ES-I3 (cell line): Measurements from ENCODE around the gene VN1R2.
"Not testable (repeated sequence)": the region's sequence is repeated elsewhere in the genome, so short reads cannot be mapped to it uniquely, and the experiment has no call there.

ENCODE experiments used
- H3K36me3 ChIP-seq: 2 replicates; pipeline ENCODE4 v1.6.1; 2013; ENCODE audit warnings: mild to moderate bottlenecking, low read length, control low read depth, moderate library complexity; ENCODE audit not compliant: insufficient read depth
- H3K4me1 ChIP-seq: 2 replicates; pipeline ENCODE4 v1.6.1; 2013; ENCODE audit warnings: mild to moderate bottlenecking, control low read depth, low read length; ENCODE audit not compliant: insufficient read depth
- H3K9ac ChIP-seq: 2 replicates; pipeline ENCODE4 v1.6.1; 2013; ENCODE audit warnings: low read depth, mild to moderate bottlenecking, low read length, moderate library complexity
- H3K9me3 ChIP-seq: 2 replicates; pipeline ENCODE4 v1.6.1; 2013; ENCODE audit warnings: mild to moderate bottlenecking, low read length, moderate library complexity; ENCODE audit not compliant: control insufficient read depth, insufficient read depth

The VN1R2 gene, protein sequence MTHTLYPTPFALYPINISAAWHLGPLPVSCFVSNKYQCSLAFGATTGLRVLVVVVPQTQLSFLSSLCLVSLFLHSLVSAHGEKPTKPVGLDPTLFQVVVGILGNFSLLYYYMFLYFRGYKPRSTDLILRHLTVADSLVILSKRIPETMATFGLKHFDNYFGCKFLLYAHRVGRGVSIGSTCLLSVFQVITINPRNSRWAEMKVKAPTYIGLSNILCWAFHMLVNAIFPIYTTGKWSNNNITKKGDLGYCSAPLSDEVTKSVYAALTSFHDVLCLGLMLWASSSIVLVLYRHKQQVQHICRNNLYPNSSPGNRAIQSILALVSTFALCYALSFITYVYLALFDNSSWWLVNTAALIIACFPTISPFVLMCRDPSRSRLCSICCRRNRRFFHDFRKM

DNA sequence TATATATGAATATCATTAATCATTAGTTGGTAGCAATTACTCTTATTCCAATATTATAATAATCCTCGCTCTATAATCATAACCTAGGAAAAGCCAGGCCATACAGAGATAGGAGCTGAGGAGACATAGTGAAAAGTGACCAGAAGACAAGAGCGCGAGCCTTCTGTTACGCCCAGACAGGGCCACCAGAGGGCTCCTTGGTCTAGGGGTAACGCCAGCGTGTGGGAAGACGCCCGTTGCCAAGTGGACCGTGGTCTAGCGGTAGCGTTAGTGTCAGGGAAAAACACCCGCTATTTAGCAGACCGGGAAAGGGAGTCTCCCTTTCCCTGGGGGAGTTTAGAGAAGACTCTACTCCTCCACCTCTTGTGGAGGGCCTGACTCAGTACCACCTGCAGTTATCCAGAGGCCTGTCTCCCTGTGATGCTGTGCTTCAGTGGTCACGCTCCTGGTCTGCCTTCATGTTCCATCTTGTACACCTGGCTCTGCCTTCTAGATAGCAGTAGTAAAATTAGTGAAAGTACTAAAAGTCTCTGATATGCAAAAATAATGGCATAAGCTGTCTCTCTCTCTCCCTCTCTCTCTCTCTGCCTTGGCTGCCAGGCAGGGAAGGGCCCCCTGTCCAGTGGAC is at the start of gene VN1R2:
Gene VN1R2 (plus strand): TSS at position 578 of the 628 bp plus-strand sequence. CDS start 84 bp downstream, outside the sequence.
- not testable (repeated sequence) for H3K9ac ChIP-seq, H3K4me1 ChIP-seq, H3K9me3 ChIP-seq, H3K36me3 ChIP-seq

DNA sequence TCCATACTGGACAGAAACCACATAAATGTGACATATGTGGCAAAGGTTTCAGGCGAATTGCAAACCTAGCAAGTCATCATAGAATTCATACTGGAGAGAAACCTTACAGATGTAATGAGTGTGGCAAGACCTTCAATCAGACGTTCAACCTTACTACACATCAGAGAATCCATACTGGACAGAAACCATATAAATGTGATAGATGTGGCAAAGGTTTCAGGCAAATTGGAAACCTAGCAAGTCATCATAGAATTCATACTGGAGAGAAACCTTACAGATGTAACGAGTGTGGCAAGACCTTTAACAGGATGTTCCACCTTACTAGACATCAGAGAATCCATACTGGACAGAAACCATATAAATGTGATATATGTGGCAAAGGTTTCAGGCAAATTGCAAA is 46.5 kb upstream of the VN1R2 start:
- not testable (repeated sequence) for H3K36me3 ChIP-seq, H3K4me1 ChIP-seq, H3K9ac ChIP-seq
- peaks cover 16% of the 10 kb centered on the region for H3K9me3 ChIP-seq

DNA sequence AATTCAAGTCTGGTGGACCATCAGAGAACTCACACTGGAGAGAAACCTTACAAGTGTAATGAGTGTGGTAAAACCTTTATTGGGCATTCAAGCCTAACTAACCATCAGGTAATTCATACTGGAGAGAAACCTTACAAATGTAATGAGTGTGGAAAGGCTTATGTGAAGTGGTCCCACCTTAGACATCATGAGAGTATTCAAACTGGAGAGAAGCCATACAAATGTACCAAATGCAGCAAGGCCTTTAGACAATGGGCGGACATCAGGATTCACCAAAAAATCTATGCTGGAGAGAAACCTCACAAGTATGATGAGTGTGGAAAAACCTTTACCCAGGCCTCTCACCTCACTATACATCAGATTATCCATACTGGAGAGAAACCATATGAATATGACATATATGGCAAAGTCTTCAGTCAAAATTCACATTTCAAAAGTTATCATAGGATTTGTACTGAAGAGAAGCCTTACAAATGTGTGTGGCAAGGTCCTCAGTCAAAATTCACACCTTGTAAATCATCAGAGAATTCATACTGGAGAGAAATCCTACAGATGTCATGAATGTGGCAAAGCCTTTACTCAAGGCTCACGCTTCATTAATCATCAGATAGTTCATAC is 45.3 kb upstream of the VN1R2 start:
- Histone ChIP-seq H3K36me3 (no peaks in the 10 kb centered on the region), H3K9me3 (peaks cover 16% of the 10 kb centered on the region), H3K4me1 (no peaks in the 10 kb centered on the region), H3K9ac (no peak overlapping the region)

DNA sequence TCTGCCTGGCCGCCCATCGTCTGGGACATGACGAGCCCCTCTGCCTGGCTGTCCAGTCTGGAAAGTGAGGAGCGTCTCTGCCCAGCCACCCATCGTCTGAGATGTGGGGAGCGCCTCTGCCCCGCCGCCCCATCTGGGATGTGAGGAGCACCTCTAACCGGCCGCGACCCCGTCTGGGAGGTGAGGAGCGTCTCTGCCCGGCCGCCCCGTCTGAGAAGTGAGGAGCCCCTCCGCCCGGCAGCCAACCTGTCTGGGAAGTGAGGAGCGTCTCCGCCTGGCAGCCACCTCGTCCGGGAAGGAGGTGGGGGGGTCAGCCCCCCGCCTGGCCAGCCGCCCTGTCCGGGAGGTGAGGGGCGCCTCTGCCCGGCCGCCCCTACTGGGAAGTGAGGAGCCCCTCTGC is 35.4 kb upstream of the VN1R2 start:
- not testable (repeated sequence) for H3K36me3 ChIP-seq, H3K4me1 ChIP-seq, H3K9ac ChIP-seq
- H3K9me3 ChIP-seq: peaks cover 17% of the 10 kb centered on the region

DNA sequence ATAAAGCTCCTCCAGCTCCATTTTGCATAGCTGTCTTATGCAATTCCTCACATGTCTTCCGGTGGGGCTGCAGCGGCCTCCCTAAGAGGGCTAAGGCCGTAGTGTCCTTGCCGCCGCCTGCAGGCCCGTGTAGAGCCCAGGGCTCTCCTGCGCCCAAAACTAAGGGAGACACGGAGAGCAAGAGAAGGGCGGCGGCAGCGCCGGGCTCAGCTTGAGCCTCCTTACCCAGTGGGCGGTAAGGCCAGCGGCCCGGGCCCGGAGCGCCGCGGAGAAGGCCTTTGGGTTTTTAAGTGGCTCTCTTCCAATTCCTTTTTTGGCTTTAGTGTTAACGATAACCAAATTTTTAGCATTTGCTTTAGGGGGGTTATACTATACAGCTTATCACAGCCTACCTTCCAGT is 33.5 kb upstream of the VN1R2 start:
- no peaks in the 10 kb centered on the region for H3K4me1 ChIP-seq
- H3K9ac ChIP-seq: no peak overlapping the region
- H3K9me3 ChIP-seq: peaks cover 8% of the 10 kb centered on the region
- H3K36me3 ChIP-seq: no peaks in the 10 kb centered on the region

DNA sequence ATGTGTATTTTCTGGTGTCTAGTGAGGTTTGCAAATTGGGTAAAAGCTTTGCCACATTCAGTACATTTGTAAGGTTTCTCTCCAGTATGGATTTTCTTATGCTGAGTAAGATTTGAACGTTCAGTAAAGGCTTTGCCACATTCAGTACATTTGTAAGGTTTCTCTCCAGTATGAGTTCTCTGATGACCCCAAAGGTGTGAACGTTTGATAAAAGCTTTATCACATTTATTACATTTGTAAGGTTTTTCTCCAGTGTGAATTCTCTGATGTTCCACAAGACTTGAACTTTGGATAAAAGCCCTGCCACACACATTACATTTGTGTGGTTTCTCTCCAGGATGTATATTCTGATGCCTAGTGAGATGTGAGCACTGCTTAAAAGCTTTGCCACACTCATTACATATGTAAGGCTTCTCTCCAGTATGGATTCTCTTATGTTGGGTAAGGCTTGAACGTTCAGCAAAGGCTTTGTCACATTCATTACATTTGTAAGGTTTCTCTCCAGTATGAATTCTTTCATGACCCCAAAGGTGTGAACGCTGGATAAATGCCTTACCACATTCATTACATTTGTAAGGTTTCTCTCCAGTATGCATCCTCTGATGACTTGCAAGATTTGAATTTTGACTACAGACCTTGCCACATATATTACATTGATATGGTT is 20.8 kb upstream of the VN1R2 start:
- Histone ChIP-seq H3K9me3 (peaks cover 31% of the 10 kb centered on the region), H3K9ac (no peak overlapping the region), H3K36me3 (no peaks in the 10 kb centered on the region; the same call in 1 of the 2 replicates), H3K4me1 (no peaks in the 10 kb centered on the region)

DNA sequence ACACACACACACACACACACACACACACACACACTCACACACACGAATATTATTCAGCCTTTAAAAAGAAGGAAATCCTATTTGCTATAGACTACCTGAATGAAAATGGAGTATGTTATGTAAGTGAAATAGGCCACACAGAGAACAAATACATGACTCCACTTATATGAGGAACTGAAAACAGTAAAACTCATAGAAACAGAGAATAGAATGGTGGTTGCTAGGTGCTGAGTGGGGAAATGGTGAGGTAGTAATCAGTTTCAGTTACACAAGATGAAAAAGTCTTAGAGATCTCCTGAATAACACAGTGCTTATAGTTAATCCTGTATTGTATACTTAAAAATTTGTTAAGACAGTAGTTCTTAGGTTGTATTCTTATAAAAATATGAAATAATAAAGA is 11.6 kb upstream of the VN1R2 start:
- Histone ChIP-seq H3K36me3 (peaks cover 6% of the 10 kb centered on the region; the same call in 1 of the 2 replicates), H3K9ac (no peak overlapping the region), H3K4me1 (no peaks in the 10 kb centered on the region), H3K9me3 (peaks cover 3% of the 10 kb centered on the region)

DNA sequence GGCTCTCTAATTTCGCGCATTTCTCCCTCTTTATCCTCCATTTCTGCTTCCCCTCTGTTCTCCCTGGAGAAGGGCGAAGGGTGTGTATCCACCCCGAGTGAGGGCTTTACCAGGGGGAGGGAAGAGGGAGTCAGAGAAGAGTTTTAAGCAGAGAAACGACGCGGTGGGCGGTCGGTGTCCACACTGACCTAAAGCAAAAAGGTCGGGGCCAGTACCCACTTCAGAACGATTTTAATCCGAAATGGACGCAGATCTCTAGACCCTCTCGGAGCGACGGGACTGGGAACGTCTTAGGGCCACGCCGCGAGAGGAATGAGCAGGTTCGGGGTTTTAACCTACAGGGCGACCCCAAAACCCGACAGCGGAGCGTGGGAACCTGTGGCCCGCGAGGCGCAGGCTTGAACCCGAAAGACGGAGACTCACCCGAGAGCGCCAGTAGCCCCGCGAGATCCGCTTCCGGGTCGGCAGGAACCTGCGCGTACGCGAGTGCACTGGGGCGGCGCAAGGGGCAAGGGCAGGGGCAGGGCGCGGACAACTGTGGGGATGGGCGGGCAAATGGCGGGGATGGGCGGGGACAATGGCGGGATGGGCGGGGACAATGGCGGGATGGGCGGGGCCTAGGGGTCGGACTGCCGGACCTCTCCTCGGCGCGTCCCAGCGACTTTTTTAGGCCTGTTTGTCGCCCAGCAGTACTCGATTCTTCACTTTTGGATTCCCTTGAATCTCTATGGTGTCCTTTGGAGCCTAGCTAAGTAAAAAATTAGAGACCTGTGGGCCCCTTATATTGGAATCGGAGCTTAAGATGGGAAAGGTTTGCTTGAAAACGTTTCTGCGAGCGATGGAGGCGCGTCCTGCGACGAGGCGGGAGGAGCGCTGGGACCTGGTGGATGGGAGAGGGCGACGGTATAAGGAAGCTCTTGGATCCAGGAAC is 3.4 kb upstream of the VN1R2 start, which contains the start of gene ZNF677:
Gene ZNF677 (minus strand): TSS at position 463 of the 931 bp plus-strand sequence. CDS start 3,323 bp downstream, outside the sequence.
- Histone ChIP-seq H3K9ac (peak within 1 kb of the TSS; percentile 97), H3K9me3 (0 out of 2 replicates have a peak, but pooled peaks cover 2% of the 10 kb centered on the region), H3K4me1 (no peaks in the 10 kb centered on the region), H3K36me3 (peaks cover 9% of the 10 kb centered on the region)

DNA sequence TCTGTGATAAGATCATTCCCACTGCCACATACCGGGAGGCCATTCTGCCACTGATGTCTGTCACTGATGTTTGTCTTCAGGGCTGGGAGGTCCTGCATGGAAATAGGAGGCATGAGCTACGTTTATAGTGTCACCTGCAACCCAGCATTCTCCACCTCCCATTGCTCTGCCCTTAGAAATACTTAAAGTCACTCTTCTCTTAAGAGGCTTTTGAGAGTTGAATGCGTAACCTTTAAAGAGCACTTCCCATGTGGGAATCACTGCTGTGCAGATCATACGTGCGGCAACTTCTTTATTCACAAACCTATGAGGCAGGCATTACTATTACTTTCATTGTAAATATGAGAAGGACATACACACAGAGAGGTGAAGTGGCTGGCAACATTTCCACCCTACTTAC is 9.5 kb downstream of the VN1R2 start, which contains the start of gene VN1R4:
Gene VN1R4 (minus strand): TSS at position 101 of the 400 bp plus-strand sequence. CDS start 58 bp downstream, at position 43.
- not testable (repeated sequence) for H3K9me3 ChIP-seq, H3K4me1 ChIP-seq, H3K9ac ChIP-seq, H3K36me3 ChIP-seq

DNA sequence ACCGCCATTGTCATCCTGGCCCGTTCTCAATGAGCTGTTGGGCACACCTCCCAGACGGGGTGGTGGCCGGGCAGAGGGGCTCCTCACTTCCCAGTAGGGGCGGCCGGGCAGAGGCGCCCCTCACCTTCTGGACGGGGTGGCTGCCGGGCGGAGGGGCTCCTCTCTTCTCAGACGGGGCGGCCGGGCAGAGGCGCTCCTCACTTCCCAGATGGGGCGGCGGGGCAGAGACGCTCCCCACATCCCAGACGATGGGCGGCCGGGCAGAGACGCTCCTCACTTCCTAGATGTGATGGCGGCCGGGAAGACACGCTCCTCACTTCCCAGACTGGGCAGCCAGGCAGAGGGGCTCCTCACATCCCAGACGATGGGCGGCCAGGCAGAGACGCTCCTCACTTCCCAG is 11.8 kb downstream of the VN1R2 start:
- not testable (repeated sequence) for H3K9ac ChIP-seq, H3K36me3 ChIP-seq, H3K4me1 ChIP-seq, H3K9me3 ChIP-seq

DNA sequence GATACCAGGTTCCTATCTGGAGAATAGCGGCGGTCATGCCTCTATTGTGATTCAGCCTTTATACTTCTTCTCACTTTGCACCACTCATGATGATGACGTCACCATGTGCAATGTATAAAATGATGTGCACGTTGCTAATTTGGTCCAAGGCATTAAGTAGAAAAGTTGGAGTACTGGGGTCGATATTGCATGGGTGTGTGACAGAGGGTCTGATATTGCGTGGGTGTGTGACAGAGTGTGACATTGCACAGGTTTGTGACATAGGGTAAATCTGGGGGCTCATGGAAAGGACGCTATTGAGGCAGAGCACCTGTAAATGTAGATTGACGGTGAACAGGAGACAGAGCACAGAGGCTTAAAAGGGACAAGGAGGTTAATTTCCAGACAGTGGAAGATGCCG is 14.0 kb downstream of the VN1R2 start:
- H3K9me3 ChIP-seq: no peaks in the 10 kb centered on the region
- H3K9ac ChIP-seq: no peak overlapping the region
- no peaks in the 10 kb centered on the region for H3K4me1 ChIP-seq
- H3K36me3 ChIP-seq: no peaks in the 10 kb centered on the region

DNA sequence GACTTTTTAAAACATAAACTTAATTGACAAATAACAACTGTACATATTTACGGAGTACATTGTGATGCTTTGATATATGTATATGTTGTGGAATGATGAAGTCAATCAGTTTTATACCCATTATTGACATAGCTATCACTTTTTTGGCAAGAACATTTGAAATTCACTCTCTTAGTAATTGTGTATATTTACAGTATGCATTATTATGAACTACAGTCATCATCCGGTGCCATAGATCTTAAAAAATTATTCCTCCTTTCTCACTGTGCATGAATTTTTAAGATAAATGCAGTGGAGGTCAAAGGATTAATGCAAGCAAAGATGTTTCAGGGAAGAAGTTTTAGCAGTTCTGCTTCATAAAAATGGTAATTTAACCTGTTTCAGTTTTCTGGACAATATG is 17.4 kb downstream of the VN1R2 start:
- H3K9me3 ChIP-seq: no peaks in the 10 kb centered on the region; the same call in 1 of the 2 replicates
- no peaks in the 10 kb centered on the region for H3K36me3 ChIP-seq
- H3K9ac ChIP-seq: no peak overlapping the region
- no peaks in the 10 kb centered on the region for H3K4me1 ChIP-seq

DNA sequence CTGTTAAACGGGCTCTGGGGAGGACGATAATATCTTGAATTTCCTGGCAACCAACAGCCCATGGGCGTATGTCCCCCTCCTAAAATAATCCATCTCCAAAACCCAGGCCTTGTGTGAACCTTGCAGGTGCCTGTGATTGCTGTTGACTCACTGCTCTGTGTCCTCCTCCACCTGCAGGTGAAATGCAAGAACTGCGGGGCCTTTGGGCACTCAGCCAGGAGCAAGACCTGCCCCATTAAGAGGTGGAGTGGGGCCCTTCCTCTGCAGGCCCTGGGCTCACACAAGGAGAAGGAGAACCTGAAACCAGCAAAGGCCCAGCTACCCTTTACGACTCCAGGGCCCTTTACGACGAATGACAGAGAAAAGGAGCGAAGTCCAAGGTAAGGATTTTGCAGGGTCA is 23.9 kb downstream of the VN1R2 start:
- not testable (repeated sequence) for H3K36me3 ChIP-seq, H3K9ac ChIP-seq, H3K4me1 ChIP-seq, H3K9me3 ChIP-seq
